ENCODE data around the gene LONP1.
"Not testable (repeated sequence)": the region's sequence is repeated elsewhere in the genome, so short reads cannot be mapped to it uniquely, and the experiment has no call there.

Gene LONP1

GRCh38 chr19:5713228-5713627, 6.7 kb downstream of the LONP1 start:
- no peak for DNase-seq (ENCODE audit: low read depth)

- no peak for DNase-seq (ENCODE audit: low read depth)
Measured at GRCh38 chr19:5711713-5712161, 8.2 kb downstream of the LONP1 start.

- no peak for DNase-seq (ENCODE audit: low read depth)
Measured at GRCh38 chr19:5711025-5711424, 8.9 kb downstream of the LONP1 start.

GRCh38 chr19:5707576-5708575, 12.1 kb downstream of the LONP1 start:
- no peak for DNase-seq (ENCODE audit: low read depth)

GRCh38 chr19:5706876-5707573, 12.9 kb downstream of the LONP1 start:
- no peak for DNase-seq (ENCODE audit: low read depth)

GRCh38 chr19:5705552-5705951, 14.4 kb downstream of the LONP1 start:
- no peak for DNase-seq (ENCODE audit: low read depth)

- no peak for DNase-seq (ENCODE audit: low read depth)
Measured at GRCh38 chr19:5703819-5704818, 15.8 kb downstream of the LONP1 start.

GRCh38 chr19:5702053-5702410, 17.9 kb downstream of the LONP1 start:
- DNase-seq (ENCODE audit: low read depth): not testable (repeated sequence)

- no peak for DNase-seq (ENCODE audit: low read depth)
Measured at GRCh38 chr19:5700455-5701092, 19.4 kb downstream of the LONP1 start.

- DNase-seq (ENCODE audit: low read depth): no peak
Measured at GRCh38 chr19:5698635-5699422, 21.1 kb downstream of the LONP1 start.

- DNase-seq (ENCODE audit: low read depth): no peak
Measured at GRCh38 chr19:5697890-5698634, 21.9 kb downstream of the LONP1 start.

GRCh38 chr19:5697022-5697889, 22.7 kb downstream of the LONP1 start:
- DNase-seq (ENCODE audit: low read depth): no peak

GRCh38 chr19:5696196-5697021, 23.5 kb downstream of the LONP1 start:
- no peak for DNase-seq (ENCODE audit: low read depth)

GRCh38 chr19:5695649-5696195, 24.2 kb downstream of the LONP1 start:
- DNase-seq (ENCODE audit: low read depth): no peak

- no peak for DNase-seq (ENCODE audit: low read depth)
Measured at GRCh38 chr19:5694956-5695648, 24.8 kb downstream of the LONP1 start.

- no peak for DNase-seq (ENCODE audit: low read depth)
Measured at GRCh38 chr19:5694167-5694955, 25.6 kb downstream of the LONP1 start.
